ENCODE measurements around the gene TBC1D14. TPM values are rescaled to one million over a fixed set of nuclear protein-coding genes. Genes with fewer than 3 reads are reported as not detected.

Gene TBC1D14
- total RNA-seq, 1 donor from 2014 or later: 61.8 TPM

GRCh38 chr4:6957994-6958393 lies 48.4 kb downstream of the TBC1D14 start:
- Mint-ChIP-seq H3K27ac (peak overlapping the region; percentile 16), H3K9me3 (ENCODE audit: low read depth) (no peaks in the 10 kb centered on the region), H3K36me3 (ENCODE audit: insufficient read depth) (no peaks in the 10 kb centered on the region), H3K4me3 (ENCODE audit: low read depth) (no peak overlapping the region), H3K4me1 (ENCODE audit: low read depth) (peaks cover 36% of the 10 kb centered on the region), H3K27me3 (no peaks in the 10 kb centered on the region)
- no peak for DNase-seq (ENCODE audit: low spot score, unreplicated experiment)
- TF ChIP-seq, protein P1, sequence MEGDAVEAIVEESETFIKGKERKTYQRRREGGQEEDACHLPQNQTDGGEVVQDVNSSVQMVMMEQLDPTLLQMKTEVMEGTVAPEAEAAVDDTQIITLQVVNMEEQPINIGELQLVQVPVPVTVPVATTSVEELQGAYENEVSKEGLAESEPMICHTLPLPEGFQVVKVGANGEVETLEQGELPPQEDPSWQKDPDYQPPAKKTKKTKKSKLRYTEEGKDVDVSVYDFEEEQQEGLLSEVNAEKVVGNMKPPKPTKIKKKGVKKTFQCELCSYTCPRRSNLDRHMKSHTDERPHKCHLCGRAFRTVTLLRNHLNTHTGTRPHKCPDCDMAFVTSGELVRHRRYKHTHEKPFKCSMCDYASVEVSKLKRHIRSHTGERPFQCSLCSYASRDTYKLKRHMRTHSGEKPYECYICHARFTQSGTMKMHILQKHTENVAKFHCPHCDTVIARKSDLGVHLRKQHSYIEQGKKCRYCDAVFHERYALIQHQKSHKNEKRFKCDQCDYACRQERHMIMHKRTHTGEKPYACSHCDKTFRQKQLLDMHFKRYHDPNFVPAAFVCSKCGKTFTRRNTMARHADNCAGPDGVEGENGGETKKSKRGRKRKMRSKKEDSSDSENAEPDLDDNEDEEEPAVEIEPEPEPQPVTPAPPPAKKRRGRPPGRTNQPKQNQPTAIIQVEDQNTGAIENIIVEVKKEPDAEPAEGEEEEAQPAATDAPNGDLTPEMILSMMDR (IDR thresholded peaks at IDR 0.05; ENCODE audit: unreplicated experiment): no peak

- Mint-ChIP-seq H3K4me3 (ENCODE audit: low read depth) (no peak overlapping the region), H3K36me3 (ENCODE audit: insufficient read depth) (no peaks in the 10 kb centered on the region), H3K9me3 (ENCODE audit: low read depth) (no peaks in the 10 kb centered on the region), H3K4me1 (ENCODE audit: low read depth) (peaks cover 39% of the 10 kb centered on the region), H3K27ac (no peak overlapping the region), H3K27me3 (no peaks in the 10 kb centered on the region)
- TF ChIP-seq, protein P1 (IDR thresholded peaks at IDR 0.05; ENCODE audit: unreplicated experiment): no peak
- no peak for DNase-seq (ENCODE audit: low spot score, unreplicated experiment)
Measured at GRCh38 chr4:6959261-6959660, 49.6 kb downstream of the TBC1D14 start.

DNA sequence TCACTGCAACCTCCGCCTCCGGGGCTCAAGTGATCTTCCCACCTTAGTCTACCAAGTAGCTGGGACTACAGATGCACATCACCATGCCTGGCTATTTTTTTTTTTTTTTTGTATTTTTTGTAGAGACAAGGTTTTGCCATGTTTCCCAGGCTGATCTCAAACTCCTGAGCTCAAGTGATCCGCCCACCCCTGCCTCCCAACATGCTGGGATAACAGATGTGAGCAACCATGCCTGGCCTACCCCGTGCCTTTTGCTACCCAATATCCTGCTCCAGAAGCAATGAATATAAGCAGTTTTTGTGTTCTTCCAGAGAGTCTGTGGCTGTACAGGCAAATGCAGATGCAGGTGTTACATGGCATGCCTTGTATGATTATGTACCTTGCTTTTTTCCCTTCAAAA lies 50.5 kb downstream of the TBC1D14 start:
- peaks cover 31% of the 10 kb centered on the region for H3K4me1 Mint-ChIP-seq (ENCODE audit: low read depth)
- H3K27me3 Mint-ChIP-seq: no peaks in the 10 kb centered on the region
- no peak for DNase-seq (ENCODE audit: low spot score, unreplicated experiment)
- TF ChIP-seq, protein P1 (IDR thresholded peaks at IDR 0.05; ENCODE audit: unreplicated experiment): no peak
- no peaks in the 10 kb centered on the region for H3K36me3 Mint-ChIP-seq (ENCODE audit: insufficient read depth)
- no peak overlapping the region for H3K27ac Mint-ChIP-seq
- H3K4me3 Mint-ChIP-seq (ENCODE audit: low read depth): no peak overlapping the region
- no peaks in the 10 kb centered on the region for H3K9me3 Mint-ChIP-seq (ENCODE audit: low read depth)

- Mint-ChIP-seq H3K36me3 (ENCODE audit: insufficient read depth) (no peaks in the 10 kb centered on the region), H3K4me3 (ENCODE audit: low read depth) (no peak overlapping the region), H3K27ac (no peak overlapping the region), H3K27me3 (no peaks in the 10 kb centered on the region), H3K9me3 (ENCODE audit: low read depth) (no peaks in the 10 kb centered on the region), H3K4me1 (ENCODE audit: low read depth) (peaks cover 25% of the 10 kb centered on the region)
- no peak for DNase-seq (ENCODE audit: low spot score, unreplicated experiment)
- TF ChIP-seq, protein P1 (IDR thresholded peaks at IDR 0.05; ENCODE audit: unreplicated experiment): no peak
Measured at GRCh38 chr4:6960628-6961412, 51.2 kb downstream of the TBC1D14 start.

DNA sequence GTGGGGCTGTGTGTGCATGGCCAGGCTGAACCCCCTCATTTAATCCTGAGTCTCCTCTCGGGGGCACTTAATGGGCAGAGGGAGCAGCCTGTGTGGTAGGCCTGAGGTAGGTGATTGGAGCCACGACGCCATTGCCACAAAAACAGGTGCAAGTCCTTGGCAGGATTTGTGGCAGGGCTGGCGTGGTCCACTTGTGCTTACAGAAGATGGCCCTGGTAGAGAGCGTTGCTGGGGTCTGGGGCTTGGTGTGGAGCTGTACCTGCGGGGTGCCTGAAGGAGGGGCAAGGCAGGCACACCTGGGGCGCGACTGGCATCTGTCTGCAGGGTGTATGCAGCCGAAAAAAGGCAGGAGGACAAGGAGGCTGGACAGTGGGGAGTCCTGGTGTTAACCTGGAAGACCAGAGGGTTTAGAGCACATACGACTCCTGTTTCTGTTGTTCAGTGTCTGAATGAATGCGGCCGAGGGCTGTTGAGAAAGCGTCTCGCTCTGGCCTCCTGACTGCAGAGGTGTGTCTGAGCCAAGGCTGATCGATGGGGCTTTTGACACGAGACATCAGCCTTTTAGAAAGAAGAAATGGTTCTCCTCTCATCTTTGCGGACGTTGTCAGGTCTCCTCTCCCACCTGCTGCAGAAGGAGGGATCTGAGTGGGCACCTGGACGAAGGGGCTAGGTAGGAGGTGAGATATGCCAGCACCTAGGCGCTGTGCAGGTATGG lies 52.0 kb downstream of the TBC1D14 start:
- Mint-ChIP-seq H3K27me3 (no peaks in the 10 kb centered on the region), H3K4me1 (ENCODE audit: low read depth) (peaks cover 23% of the 10 kb centered on the region), H3K27ac (peak overlapping the region; percentile 43), H3K4me3 (ENCODE audit: low read depth) (no peak overlapping the region), H3K9me3 (ENCODE audit: low read depth) (no peaks in the 10 kb centered on the region), H3K36me3 (ENCODE audit: insufficient read depth) (no peaks in the 10 kb centered on the region)
- DNase-seq (ENCODE audit: low spot score, unreplicated experiment): no peak
- TF ChIP-seq, protein P1 (IDR thresholded peaks at IDR 0.05; ENCODE audit: unreplicated experiment): no peak

Measured in progenitor cell of endocrine pancreas (in vitro differentiated cells).